Stimulated activated CD4-positive, alpha-beta T cell treated with anti-CD3 and anti-CD28 coated beads, Interleukin-15, amount 100 ng/mL, for 1 hour (primary cell): ENCODE results near the gene PRKCZ.

Experiments
- DNase-seq, 2 donors: peaks; one replicate each; pipeline ENCODE4 v3.0.0-alpha.2; 2020; ENCODE audit warnings: low read depth in 1 of 2, low spot score in 1 of 2

The PRKCZ gene

DNA sequence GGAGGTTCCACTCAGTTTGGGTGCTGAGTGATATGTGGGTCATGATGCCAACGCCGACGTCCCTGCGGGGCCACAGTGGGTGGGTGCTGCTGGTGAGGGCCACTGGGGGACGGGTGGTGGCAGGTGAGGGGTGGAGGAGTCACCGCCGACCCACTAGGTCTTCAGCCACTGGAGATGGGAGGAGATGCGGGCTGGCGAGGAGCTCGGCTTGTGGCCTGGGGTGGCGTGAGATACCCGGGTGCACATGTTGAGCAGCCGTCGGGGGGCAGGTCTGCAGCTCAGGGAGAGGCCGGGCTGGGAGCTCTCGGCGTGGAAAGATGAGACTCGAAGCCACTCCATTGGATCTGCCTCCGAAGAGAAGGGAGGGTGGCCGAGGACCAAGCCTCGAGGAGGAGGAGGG lies 103.8 kb downstream of the PRKCZ start:
- no peak for DNase-seq

DNA sequence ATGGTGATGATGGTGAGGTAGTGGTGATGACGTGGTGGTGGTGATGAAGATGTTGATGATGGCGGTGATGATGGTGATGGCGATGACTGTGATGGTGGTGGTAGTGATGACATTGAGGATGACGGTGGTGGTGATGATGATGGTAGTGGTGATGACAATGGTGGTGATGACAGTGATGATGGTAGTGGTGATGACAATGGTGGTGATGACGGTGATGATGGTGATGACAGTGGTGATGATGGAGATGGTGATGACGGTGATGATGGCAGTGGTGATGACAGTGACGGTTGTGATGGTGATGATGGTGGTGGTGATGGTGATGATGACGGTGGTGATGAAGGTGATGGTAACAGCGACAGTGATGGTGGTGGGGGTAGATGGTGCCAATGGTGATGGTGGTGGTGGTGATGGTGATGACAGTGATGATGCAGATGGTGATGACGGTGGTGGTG lies 105.0 kb downstream of the PRKCZ start:
- no peak for DNase-seq

GRCh38 chr1:2155788-2156187 lies 105.6 kb downstream of the PRKCZ start:
- no peak for DNase-seq

DNA sequence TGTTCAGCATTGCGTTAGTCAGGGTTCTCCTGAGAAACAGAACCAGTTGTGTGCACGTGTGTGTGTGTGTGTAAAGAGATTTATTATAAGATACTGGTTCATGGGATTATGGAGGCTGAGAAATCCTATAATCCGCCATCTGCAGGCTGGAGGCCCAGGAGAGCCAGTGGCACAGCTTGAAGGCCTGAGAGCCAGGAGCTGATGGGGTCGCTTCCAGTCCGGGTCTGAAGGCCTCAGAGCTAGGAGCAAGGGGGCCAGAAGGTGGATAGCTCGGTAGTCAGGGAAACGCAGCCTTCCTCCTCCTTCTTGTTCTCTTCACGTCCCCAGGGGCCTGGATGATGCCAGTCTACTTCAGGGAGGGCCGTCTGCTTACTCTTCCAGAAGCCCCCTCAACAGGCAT lies 106.7 kb downstream of the PRKCZ start:
- no peak for DNase-seq

GRCh38 chr1:2157856-2158255 lies 107.6 kb downstream of the PRKCZ start:
- no peak for DNase-seq

GRCh38 chr1:2158272-2158671 lies 108.1 kb downstream of the PRKCZ start:
- no peak for DNase-seq

DNA sequence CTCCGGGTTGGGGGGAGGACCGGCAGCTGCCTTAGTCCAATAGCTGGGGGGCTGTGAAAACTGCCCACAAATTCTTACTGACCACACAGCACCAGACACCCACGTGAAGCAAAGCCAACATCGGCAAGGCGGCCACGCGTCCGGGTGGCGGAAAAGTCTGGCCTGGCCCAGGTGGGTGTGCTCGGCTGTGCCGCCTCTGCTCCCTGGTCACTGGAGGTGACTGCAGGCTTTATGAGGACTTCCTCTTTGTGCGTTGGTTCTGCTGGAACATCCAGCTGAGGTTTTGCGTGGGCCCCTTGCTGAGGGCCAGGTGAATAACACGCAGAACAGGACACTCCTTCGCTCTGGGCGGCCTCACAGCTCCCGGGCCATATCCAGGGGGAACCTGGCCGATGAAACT lies 108.9 kb downstream of the PRKCZ start:
- DNase-seq: no peak

DNA sequence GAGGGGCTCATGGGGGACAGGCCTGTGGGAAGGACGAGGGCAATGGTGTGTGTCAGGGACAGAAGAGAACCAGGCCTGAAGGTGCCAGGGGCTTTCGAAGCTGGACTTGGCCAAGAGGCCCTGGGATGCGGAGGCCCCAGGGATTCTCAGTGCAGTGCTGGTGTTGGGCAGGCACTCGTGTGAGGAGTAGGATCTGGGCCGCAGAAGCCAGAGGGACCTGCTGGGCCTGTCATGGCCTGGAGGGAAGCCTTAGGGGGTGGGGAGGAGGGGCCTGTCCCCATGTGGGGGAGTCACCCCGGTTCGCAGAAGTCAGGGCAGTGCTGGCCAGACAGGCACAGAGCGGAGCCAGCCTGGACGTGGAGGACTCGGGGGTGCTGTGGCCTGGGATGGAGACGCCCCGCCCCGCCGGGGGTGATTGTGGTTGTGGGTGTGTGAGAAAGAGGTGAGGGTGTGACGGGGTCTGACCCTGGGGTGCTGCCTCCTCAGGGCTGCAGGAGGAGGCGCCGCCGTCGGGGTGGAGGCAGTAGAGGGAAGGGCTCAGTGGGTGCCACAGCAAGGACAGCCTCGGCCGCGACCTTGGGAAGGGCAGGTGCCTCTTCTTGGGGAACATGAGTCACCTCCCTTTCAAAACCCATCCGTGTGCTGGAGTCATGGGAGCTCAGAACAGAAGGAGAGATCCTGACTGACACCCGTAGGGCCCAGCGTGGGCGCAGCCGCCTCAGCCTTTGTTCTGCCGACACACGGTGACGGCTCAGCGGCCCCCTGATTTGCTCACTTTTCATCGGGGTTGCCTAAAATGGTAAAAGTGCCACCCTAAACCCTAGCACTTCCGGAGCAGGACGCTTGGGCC lies 110.5 kb downstream of the PRKCZ start:
- DNase-seq: no peak

GRCh38 chr1:2163205-2163604 lies 113.0 kb downstream of the PRKCZ start:
- DNase-seq: no peak

DNA sequence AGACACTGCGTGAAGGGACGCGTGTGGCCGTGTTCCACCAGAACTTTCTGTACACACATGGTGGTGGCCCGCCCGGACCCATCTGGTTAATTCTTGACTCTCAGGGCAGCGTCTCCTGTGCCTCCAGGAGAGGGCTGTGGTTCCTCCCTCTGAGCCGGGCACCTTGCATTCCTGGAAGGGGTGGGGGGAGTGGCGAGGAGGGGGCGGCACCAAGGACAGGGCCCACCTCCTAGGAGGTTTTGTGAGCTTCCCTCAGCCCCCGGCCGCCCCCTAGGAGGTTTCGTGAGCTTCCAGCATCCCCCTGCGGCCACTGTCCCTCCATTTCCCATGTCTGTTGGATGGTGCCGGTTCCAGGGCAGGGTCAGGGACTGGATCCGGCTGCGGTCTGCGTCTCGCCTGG lies 115.4 kb downstream of the PRKCZ start:
- DNase-seq: no peak

- no peak for DNase-seq
Measured at GRCh38 chr1:2166254-2166653, 116.0 kb downstream of the PRKCZ start.

DNA sequence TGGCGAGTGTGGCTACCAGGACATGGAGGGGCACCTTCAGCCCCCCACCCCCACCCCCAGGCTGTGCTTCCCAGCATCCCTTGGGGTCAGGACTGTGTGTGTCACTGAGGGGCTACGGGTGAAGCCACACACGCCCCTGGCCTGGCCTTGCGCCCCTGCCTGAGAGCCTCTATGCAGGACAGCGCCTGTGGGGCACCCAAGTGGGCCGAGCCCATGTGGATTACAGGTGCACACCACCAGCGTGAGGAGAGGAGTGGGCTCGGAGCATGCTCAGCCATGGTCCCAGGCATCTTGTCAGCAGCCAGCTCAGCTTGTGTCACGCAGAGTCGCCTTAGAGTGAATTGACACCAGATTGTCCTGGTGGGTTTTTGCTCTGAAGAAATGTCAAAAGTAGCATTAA lies 116.5 kb downstream of the PRKCZ start:
- DNase-seq: no peak

- DNase-seq: no peak
Measured at GRCh38 chr1:2168090-2168489, 117.9 kb downstream of the PRKCZ start.

- no peak for DNase-seq
Measured at GRCh38 chr1:2168535-2168934, 118.3 kb downstream of the PRKCZ start.

DNA sequence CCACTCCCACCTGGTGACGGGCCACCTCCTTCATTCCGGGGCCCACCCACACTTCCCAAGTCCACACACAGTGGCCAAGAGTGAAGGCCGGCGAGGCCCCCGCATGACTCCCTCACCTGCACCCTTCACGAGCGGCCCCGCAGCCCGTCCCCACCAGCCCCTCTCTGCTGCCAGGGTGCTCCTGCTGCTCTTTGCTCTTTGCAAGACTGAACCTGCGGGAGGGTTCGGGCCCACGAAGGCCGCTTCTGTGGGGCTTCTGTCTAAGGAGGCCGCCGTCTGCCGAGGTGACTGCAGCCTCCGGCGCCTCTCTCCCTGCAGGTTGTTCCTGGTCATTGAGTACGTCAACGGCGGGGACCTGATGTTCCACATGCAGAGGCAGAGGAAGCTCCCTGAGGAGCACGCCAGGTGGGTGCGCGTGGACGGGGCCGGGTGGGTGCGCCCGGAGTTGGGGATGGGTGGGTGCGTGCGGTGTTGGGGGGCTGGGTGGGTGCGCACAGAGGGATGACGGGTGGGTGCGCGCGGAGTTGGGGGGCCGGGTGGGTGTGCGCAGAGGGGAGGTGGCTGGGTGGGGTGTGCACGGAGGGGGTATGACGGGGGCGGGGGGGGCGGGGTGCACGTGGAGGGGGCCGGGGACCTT lies 119.1 kb downstream of the PRKCZ start:
- DNase-seq: no peak

GRCh38 chr1:2170211-2170610 lies 120.0 kb downstream of the PRKCZ start:
- DNase-seq: no peak

DNA sequence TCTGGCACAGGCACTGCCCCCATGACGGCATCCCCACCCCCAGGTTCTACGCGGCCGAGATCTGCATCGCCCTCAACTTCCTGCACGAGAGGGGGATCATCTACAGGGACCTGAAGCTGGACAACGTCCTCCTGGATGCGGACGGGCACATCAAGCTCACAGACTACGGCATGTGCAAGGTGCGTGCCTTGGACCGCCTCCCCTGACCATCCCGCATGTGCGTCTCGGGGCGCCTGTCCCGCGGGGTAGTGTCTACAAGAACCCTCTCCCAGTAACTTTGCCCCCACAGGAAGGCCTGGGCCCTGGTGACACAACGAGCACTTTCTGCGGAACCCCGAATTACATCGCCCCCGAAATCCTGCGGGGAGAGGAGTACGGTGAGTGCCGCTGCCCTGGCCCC lies 121.8 kb downstream of the PRKCZ start:
- DNase-seq: no peak

GRCh38 chr1:2172551-2173146 lies 122.4 kb downstream of the PRKCZ start:
- no peak for DNase-seq

- no peak for DNase-seq
Measured at GRCh38 chr1:2173546-2174347, 123.5 kb downstream of the PRKCZ start.

DNA sequence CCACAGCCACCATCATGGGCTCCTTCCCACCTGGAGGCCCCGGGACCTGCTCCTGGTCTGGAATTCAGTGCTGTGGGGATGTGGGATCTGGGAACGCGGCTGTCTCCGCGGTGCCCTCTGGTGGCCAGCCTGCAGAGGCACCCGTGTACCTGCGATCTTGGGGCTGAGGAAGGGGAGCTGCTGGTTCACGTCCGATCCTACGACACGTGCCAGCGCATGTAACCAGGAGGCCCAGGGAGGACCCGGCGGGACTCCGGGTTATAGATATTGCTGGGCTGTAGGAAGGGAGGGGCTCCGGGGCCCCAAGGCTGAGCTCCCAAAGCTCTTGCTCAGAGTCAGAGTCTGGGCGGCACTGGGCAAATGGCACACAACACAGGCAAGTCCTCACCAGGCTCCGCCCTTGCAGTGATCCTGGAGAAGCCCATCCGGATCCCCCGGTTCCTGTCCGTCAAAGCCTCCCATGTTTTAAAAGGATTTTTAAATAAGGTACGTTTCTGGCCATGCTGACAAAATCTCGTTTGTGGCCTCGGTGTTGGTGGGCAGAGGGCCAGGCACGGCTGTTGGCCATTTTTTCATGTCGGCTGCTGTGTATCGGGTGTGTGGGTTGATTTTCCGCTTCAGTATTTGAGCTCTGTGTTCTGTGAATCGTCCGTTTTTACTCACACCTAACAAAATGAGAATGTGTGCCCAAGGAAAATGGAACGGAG lies 124.3 kb downstream of the PRKCZ start:
- DNase-seq: no peak

GRCh38 chr1:2175055-2175414 lies 124.8 kb downstream of the PRKCZ start:
- no peak for DNase-seq
